Fibroblast of villous mesenchyme (primary cell): ENCODE measurements around the gene ELMO3. TPM values are rescaled to one million over a fixed set of nuclear protein-coding genes. Genes with fewer than 3 reads are reported as not detected.

Experiments
- DNase-seq: peaks from one replicate; pipeline ENCODE4 v3.0.0-alpha.2; 2010; ENCODE audit warnings: low read depth
- H3K4me3 ChIP-seq: 2 replicates; pipeline ENCODE4 v1.5.1; 2011; ENCODE audit warnings: low read depth, mild to moderate bottlenecking, low read length
- total RNA-seq: library from RNA; depleted of rRNA; stranded (reverse); fragments of >200 nt; gene quantifications from 2 replicates; pipeline ENCODE4 v1.2.3, GENCODE V29; 2012
- TF ChIP-seq, protein P1 (sequence below): IDR thresholded peaks from 2 replicates; pipeline ENCODE4 v1.5.1; 2012; ENCODE audit warnings: low read depth, mild to moderate bottlenecking, low read length; ENCODE audit not compliant: insufficient read depth

Gene ELMO3
- total RNA-seq, 1 donor = 0.43 TPM

DNA sequence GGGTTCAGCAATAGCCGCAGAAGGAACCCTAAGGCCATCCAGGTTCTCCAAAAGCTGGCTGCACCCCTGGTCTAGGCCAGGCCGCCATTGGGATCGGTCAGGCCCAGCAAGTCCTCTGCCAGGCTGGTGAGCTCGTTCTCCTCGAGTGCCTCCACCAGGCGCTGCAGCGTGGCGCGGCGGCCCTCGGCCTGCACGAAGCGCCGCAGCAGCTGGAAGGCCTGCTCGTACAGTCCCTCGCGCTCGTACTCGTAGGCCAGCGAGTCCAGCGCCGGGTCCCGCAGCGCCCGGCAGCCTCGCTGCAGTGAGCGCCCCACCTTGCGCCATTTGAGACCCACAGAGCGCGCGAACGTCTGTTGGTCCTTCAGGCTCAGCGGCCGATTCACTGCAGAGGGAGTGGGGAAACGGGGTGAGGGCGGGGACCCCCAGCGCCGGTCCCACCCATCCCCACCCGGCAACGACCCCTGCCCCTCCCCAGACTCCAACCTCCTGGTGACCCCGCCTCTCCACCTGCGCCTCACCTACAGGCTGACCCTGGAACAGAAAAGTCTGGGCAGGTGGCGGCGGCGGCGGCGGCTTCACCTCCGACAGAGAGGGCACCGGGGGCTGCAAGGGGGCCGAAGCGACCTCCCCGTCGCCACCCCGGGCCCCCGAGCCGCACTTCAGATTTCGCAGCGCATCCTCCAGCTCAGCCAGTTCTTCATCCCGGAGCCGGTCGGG lies 44.2 kb upstream of the ELMO3 start:
- DNase-seq = no peak
- H3K4me3 ChIP-seq = peak overlapping the region; percentile 27
- TF ChIP-seq, protein P1, sequence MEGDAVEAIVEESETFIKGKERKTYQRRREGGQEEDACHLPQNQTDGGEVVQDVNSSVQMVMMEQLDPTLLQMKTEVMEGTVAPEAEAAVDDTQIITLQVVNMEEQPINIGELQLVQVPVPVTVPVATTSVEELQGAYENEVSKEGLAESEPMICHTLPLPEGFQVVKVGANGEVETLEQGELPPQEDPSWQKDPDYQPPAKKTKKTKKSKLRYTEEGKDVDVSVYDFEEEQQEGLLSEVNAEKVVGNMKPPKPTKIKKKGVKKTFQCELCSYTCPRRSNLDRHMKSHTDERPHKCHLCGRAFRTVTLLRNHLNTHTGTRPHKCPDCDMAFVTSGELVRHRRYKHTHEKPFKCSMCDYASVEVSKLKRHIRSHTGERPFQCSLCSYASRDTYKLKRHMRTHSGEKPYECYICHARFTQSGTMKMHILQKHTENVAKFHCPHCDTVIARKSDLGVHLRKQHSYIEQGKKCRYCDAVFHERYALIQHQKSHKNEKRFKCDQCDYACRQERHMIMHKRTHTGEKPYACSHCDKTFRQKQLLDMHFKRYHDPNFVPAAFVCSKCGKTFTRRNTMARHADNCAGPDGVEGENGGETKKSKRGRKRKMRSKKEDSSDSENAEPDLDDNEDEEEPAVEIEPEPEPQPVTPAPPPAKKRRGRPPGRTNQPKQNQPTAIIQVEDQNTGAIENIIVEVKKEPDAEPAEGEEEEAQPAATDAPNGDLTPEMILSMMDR = no peak

DNA sequence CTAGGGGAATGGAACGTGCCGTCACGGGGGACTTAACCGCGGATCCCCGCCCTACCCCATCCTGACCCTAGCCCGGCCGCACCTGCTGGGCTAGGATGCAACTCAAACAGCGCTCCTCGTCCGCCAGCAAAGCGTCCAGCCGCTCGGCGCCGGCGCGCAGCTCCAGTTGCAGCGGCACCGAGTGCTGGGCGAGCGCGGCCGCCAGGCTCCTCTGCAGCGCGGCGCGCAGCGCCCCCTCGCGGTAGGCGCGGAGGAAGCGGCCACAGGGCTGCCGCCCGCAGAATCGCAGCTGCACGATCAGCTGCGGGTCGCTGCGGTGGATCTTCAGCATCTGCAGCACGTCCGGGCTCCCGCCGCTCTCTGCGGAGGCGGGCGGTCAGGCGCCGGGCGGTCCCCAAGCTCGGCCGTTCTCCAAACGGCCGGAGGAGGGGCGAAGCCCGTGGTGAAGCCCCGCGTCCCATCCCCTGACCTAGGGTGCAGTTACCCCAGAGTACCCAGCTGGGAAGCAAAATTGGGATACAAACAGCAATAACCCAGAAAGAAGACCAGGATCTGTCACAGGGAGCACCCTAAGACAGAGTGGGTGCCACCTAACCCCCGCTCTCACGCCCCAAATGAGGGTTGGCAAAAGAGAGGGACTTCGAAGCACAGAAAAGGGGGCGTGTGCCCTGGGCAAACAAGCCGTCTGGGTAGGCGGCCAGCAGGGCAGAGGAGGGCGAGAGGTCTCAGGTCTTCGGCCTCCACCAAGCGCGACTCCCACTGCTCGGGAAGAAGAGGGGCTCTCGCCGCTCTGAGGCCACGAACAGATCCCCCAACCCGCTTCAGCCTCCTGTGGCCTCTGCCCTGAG lies 43.4 kb upstream of the ELMO3 start:
- peak; percentile 70 for DNase-seq
- TF ChIP-seq, protein P1 = peak; percentile 76
- H3K4me3 ChIP-seq = peak overlapping the region; percentile 27

DNA sequence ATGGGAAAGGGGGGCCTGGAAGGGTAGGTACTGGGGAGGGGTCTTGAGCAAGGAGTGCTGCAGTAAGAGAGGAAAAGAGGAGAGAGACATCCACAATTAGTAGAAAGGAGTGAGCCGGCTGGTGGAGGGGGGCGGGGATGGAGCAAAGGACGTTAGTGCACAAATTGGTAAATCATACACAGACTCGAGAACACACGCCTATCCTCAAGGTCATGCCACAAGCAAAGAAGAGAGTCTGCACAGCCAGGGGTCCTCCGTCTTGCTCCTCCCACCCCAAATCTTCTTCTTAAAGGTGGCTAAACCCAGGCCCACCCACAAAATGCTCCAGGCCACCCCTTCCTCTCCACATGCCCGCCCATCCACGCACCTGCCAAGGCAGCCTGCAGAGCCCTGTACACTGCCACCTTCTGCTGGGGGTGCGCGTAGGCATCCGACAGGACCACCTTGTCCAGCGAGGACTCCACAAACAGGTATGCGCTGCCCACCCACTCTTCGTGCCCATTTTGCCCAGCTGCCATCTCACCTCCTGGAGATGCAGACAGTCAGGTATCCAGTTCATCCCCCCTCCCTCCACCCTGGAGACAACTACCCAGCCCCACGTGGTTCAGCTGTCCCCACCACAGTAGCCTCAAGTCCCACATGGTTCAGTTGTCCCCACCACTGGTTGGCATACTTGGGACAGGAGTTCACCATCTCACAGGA lies 42.6 kb upstream of the ELMO3 start:
- DNase-seq = no peak
- no peak overlapping the region for H3K4me3 ChIP-seq
- TF ChIP-seq, protein P1 = no peak

DNA sequence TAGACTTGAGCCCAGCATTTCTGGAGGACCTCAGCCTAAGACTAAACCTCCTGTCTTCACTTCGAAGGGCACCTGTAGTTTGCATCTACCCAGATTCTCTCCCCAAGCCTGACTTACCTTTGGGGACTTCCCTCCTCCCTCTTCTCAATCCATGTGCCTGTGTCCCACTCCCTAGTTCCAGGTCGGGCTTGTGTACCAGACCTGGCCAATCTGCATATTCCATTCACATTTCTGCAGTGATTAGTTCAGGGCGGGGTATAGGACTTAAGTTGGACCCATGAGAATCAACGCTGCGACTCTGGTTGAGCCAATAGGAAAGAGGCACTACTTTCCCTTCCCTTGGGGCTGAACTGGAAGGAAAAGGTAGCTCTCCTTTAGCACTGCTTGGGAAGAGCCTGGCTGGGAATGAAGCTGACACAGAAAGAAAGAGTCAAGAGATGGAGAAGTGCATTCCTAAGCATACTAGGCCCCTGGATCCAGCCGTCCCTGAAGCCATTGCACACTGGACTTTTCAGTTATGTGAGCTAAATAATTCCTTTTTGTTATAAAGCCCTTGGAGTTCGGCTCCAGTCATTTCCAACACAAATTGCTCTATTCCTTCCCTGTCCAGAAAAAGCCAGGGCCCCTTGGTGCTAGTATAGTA lies 41.7 kb upstream of the ELMO3 start:
- no peak overlapping the region for H3K4me3 ChIP-seq
- no peak for DNase-seq
- TF ChIP-seq, protein P1 = no peak

DNA sequence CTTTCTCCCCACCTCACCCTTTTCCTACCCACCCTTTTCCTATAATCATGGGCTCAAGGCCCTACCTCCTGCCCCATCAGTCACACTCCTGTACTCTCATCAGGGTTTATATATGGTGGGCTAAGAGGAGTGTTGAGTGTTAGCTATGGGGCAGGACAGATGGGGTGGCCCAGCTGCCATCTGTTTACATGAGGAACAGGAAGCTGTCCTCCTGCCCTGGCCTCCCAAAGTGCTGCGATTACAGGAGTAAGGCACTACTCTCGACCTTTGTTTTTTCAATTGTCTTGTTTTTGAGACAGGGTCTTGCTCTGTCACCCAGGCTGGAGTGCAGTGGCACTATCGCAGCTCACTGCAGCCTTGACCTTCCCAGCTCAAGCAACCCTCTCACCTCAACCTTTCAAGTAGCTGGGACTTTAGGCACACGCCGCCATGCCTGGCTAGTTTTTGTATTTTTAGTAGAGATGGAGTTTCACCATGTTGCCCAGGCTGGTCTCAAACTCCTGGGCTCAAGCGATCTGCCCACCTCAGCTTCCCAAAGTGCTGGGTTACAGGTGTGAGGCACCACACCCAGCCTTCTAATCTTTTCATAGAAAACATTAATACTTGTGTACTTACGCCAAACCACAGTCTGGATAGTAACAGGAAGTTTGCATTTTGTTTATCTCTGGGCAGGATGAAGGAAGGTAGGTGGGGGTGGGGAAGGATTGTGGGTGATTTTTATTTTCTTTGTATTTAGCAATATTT lies 40.9 kb upstream of the ELMO3 start:
- no peak overlapping the region for H3K4me3 ChIP-seq
- DNase-seq = no peak

More for the DNA sequence above, 40.9 kb upstream of the ELMO3 start:
- TF ChIP-seq, protein P1 = no peak
